Activated T-cell treated with anti-CD3 and anti-CD28 coated beads, Interleukin-2, amount 50 U/mL, for 72 hours (primary cell): ENCODE results near the gene MAST4. TPM values are rescaled to one million over a fixed set of nuclear protein-coding genes. Genes with fewer than 3 reads are reported as not detected.
"Not testable (repeated sequence)": the region's sequence is repeated elsewhere in the genome, so short reads cannot be mapped to it uniquely, and the experiment has no call there.

ENCODE experiments used
- ATAC-seq, 2 donors: fragments of 150-1000 bp; cut with Tn5 transposase; replicated peaks in 1 of 2; 2 replicates each; pipeline ENCODE4 v1.10.0; 2021; ENCODE audit warnings: moderate library complexity in 2 of 2, mild to moderate bottlenecking in 1 of 2
- DNase-seq, 2 donors: peaks; one replicate each; pipeline ENCODE4 v3.0.0; 2021 to 2022; ENCODE audit warnings: mixed read lengths in 1 of 2
- H3K27ac Mint-ChIP-seq: one replicate; pipeline ENCODE4 v1.8.0; 2022; ENCODE audit warnings: mild to moderate bottlenecking, moderate library complexity, mixed read lengths
- H3K27me3 Mint-ChIP-seq: one replicate; pipeline ENCODE4 v1.8.0; 2022; ENCODE audit warnings: low read depth, mixed read lengths
- H3K36me3 Mint-ChIP-seq, 2 donors: one replicate each; pipeline ENCODE4 v1.8.0; 2022; ENCODE audit warnings: mixed read lengths in 2 of 2, mild to moderate bottlenecking in 1 of 2; ENCODE audit not compliant: insufficient read depth in 2 of 2
- H3K4me1 Mint-ChIP-seq: one replicate; pipeline ENCODE4 v1.8.0; 2022; ENCODE audit warnings: low read depth, mixed read lengths
- H3K4me3 Mint-ChIP-seq, 2 donors: one replicate each; pipeline ENCODE4 v1.8.0; 2022; ENCODE audit warnings: mild to moderate bottlenecking in 2 of 2, mixed read lengths in 2 of 2, moderate library complexity in 2 of 2
- H3K9me3 Mint-ChIP-seq, 2 donors: one replicate each; pipeline ENCODE4 v1.8.0; 2022; ENCODE audit warnings: mixed read lengths in 2 of 2
- total RNA-seq, 2 donors: library from RNA; stranded (reverse); gene quantifications; one replicate each; pipeline ENCODE4 v1.2.3, GENCODE V29; 2022

The MAST4 gene
- total RNA-seq, 2 donors from 2014 or later = 32.9 to 38.3 TPM

GRCh38 chr5:66752668-66753067 is 156.5 kb downstream of the MAST4 start:
- H3K27ac Mint-ChIP-seq, H3K9me3 Mint-ChIP-seq, H3K4me1 Mint-ChIP-seq, ATAC-seq, H3K36me3 Mint-ChIP-seq, DNase-seq, H3K4me3 Mint-ChIP-seq: not testable (repeated sequence)
- peaks cover 17% of the 10 kb centered on the region for H3K27me3 Mint-ChIP-seq

GRCh38 chr5:66757219-66757833 is 161.1 kb downstream of the MAST4 start:
- Mint-ChIP-seq H3K9me3 (no peaks in the 10 kb centered on the region), H3K36me3 (no peaks in the 10 kb centered on the region), H3K27ac (peak overlapping the region; percentile 25), H3K4me1 (no peaks in the 10 kb centered on the region), H3K4me3 (no peak overlapping the region), H3K27me3 (peaks cover 17% of the 10 kb centered on the region)
- DNase-seq (peak; percentile 31 to 33), ATAC-seq (no peak)

GRCh38 chr5:66757834-66758371 is 161.7 kb downstream of the MAST4 start:
- ATAC-seq = no peak
- Mint-ChIP-seq H3K4me1 (no peaks in the 10 kb centered on the region), H3K27ac (no peak overlapping the region), H3K4me3 (no peak overlapping the region), H3K27me3 (peaks cover 17% of the 10 kb centered on the region), H3K9me3 (no peaks in the 10 kb centered on the region), H3K36me3 (no peaks in the 10 kb centered on the region)
- DNase-seq = no peak

- Mint-ChIP-seq H3K4me3 (no peak overlapping the region), H3K4me1 (no peaks in the 10 kb centered on the region), H3K9me3 (no peaks in the 10 kb centered on the region), H3K27ac (no peak overlapping the region), H3K27me3 (no peaks in the 10 kb centered on the region), H3K36me3 (no peaks in the 10 kb centered on the region)
- DNase-seq = no peak
- ATAC-seq = no peak
Observed at GRCh38 chr5:66769030-66769733, 173.0 kb downstream of the MAST4 start.

- Mint-ChIP-seq H3K36me3 (no peaks in the 10 kb centered on the region), H3K4me1 (no peaks in the 10 kb centered on the region), H3K4me3 (no peak overlapping the region), H3K9me3 (no peaks in the 10 kb centered on the region), H3K27ac (no peak overlapping the region), H3K27me3 (no peaks in the 10 kb centered on the region)
- ATAC-seq (no peak), DNase-seq (no peak)
Observed at GRCh38 chr5:66769839-66770617, 173.8 kb downstream of the MAST4 start.

DNA sequence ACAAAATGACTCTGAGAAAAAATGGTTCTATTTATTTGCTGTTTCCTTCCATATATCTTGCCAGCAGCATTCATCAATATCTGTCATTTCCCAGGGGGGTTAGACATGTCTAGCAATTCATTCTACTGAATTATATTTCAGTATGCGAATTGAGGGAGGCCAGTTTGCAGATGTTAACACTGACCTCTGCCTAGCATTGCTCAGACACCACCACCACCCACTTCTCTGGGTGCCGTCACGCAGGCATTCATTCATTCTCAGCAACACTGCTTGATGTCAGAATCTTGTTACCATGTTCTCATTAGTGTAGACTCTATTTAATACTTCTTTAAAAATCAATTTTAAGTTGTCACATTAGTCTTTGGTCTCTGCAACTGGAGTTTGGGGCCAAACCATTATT is 181.7 kb downstream of the MAST4 start:
- Mint-ChIP-seq H3K27ac (no peak overlapping the region), H3K9me3 (no peaks in the 10 kb centered on the region), H3K36me3 (no peaks in the 10 kb centered on the region), H3K27me3 (peaks cover 7% of the 10 kb centered on the region), H3K4me3 (no peak overlapping the region), H3K4me1 (no peaks in the 10 kb centered on the region)
- ATAC-seq (no peak), DNase-seq (no peak)

GRCh38 chr5:66779528-66779927 is 183.3 kb downstream of the MAST4 start:
- H3K9me3 Mint-ChIP-seq = no peaks in the 10 kb centered on the region
- ATAC-seq = no peak
- H3K4me1 Mint-ChIP-seq = no peaks in the 10 kb centered on the region
- no peak overlapping the region for H3K27ac Mint-ChIP-seq
- H3K36me3 Mint-ChIP-seq = no peaks in the 10 kb centered on the region
- no peak for DNase-seq
- peaks cover 7% of the 10 kb centered on the region for H3K27me3 Mint-ChIP-seq
- H3K4me3 Mint-ChIP-seq = no peak overlapping the region

DNA sequence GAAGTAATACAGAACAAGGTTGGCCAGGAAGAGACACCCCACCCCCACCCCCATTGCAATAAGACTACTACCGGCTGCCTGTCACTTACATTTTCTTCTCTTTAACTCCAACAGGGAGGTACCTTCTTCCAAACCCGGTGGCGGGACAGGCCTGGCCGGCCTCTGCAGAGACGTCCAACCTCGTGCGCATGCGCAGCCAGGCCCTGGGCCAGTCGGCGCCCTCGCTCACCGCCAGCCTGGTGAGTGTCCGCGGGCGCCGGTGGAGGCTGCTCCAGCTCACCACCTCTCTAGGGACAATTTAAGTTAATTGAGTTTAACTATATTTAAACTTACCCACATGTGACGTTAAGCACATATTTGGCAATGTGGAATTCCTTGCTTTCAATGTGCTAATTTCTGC is 192.4 kb downstream of the MAST4 start:
- Mint-ChIP-seq H3K36me3 (no peaks in the 10 kb centered on the region), H3K9me3 (no peaks in the 10 kb centered on the region), H3K27me3 (peaks cover 5% of the 10 kb centered on the region), H3K4me1 (no peaks in the 10 kb centered on the region), H3K27ac (no peak overlapping the region), H3K4me3 (no peak overlapping the region)
- DNase-seq = no peak
- ATAC-seq = no peak

GRCh38 chr5:66789434-66789833 is 193.2 kb downstream of the MAST4 start:
- no peaks in the 10 kb centered on the region for H3K9me3 Mint-ChIP-seq
- no peaks in the 10 kb centered on the region for H3K36me3 Mint-ChIP-seq
- no peaks in the 10 kb centered on the region for H3K4me1 Mint-ChIP-seq
- ATAC-seq (no peak), DNase-seq (no peak)
- no peak overlapping the region for H3K4me3 Mint-ChIP-seq
- H3K27ac Mint-ChIP-seq = no peak overlapping the region
- H3K27me3 Mint-ChIP-seq = peaks cover 12% of the 10 kb centered on the region

GRCh38 chr5:66793049-66793448 is 196.9 kb downstream of the MAST4 start:
- H3K36me3 Mint-ChIP-seq = no peaks in the 10 kb centered on the region
- no peaks in the 10 kb centered on the region for H3K9me3 Mint-ChIP-seq
- no peaks in the 10 kb centered on the region for H3K4me1 Mint-ChIP-seq
- no peak for DNase-seq
- H3K4me3 Mint-ChIP-seq = no peak overlapping the region
- no peak for ATAC-seq
- H3K27me3 Mint-ChIP-seq = peaks cover 12% of the 10 kb centered on the region
- no peak overlapping the region for H3K27ac Mint-ChIP-seq

GRCh38 chr5:66795682-66796081 is 199.5 kb downstream of the MAST4 start:
- Mint-ChIP-seq H3K4me1 (no peaks in the 10 kb centered on the region), H3K27ac (no peak overlapping the region), H3K36me3 (no peaks in the 10 kb centered on the region), H3K27me3 (peaks cover 26% of the 10 kb centered on the region), H3K9me3 (no peaks in the 10 kb centered on the region), H3K4me3 (no peak overlapping the region)
- DNase-seq (no peak), ATAC-seq (no peak)

- H3K4me1 Mint-ChIP-seq = no peaks in the 10 kb centered on the region
- ATAC-seq (no peak), DNase-seq (no peak)
- H3K27me3 Mint-ChIP-seq = peaks cover 26% of the 10 kb centered on the region
- H3K9me3 Mint-ChIP-seq = no peaks in the 10 kb centered on the region
- no peaks in the 10 kb centered on the region for H3K36me3 Mint-ChIP-seq
- H3K27ac Mint-ChIP-seq = no peak overlapping the region
- H3K4me3 Mint-ChIP-seq = no peak overlapping the region
Observed at GRCh38 chr5:66796305-66797292, 200.4 kb downstream of the MAST4 start.
